Amygdala (tissue), 56 donors: Measurements from ENCODE around the gene SLC26A8.
"Not testable (repeated sequence)": the region's sequence is repeated elsewhere in the genome, so short reads cannot be mapped to it uniquely, and the experiment has no call there.

ENCODE experiments used
- DNase-seq, 56 donors: peaks; one replicate each; lab custom pipeline; 2025; lab: John Stamatoyannopoulos, UW

SLC26A8 gene

DNA sequence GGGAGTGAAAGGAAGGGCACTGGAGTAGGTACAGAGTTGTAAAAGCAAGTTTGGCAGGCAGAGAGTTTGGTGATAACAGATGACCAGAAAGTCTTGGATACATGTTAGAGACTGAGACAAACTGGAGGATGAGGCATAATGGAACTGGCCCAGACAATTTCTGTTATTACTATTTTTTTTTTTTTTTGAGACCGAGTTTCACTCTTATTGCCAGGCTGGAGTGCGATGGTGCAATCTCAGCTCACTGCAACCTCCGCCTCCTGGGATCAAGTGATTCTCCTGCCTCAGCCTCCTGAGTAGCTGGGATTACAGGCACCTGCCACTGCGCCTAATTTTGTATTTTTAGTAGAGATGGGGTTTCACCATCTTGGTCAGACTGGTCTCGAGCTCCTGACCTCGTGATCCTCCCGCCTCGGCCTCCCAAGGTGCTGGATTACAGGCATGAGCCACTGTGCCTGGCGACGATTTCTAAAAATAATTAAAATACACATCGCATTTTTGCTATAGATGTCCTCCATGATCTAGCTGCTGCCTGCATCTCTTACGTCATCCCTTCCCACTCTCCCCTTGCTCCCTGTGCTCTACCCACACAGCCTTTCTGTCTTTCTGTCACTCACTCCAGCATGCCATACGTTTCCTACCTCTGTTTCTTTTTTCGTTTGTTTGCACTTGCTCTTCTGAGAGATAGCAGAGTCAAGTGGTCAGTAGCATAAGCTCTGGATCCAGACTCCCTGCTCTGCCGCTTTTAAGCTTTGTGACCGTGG, 26.7 kb upstream of the SLC26A8 start:
- no peak for DNase-seq

DNA sequence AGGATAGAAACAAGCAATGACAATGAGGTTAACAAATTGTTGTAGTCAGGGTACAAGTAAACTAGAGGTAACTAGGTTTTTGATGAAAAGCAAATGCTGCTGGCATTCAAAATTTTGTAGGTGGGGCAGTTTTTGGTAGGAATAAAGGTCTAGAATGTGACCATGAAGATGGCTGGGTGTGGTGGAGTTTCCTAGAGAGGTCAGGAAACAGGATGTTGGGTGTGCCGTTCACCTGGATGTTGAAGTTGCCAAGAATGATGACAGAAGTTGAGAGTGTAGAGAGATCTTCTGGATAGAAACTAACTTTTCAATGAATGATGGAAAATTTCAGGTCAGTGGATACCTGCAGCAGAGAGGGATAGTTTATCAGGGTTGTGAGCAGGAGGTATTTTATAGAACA, 25.9 kb upstream of the SLC26A8 start:
- DNase-seq: no peak

DNA sequence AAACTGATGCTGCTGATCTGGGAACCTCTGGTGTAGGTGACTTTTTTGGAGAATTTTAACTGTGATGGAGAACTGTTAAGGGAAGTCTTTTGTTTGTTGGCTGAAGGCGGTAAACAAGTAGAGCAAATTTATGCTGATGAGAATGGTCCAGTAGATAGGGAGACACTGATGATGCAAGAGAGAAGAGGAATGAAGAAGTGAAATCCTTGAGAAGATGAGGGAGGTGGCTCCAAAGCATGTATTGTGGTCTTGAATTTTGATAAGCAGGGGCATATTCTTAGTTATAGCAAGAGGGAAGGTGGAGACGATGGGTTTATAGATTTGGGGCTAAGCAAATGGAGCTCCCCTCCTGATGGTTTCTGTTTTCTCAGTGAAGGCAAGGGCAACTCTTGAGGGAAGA, 25.1 kb upstream of the SLC26A8 start:
- no peak for DNase-seq

DNA sequence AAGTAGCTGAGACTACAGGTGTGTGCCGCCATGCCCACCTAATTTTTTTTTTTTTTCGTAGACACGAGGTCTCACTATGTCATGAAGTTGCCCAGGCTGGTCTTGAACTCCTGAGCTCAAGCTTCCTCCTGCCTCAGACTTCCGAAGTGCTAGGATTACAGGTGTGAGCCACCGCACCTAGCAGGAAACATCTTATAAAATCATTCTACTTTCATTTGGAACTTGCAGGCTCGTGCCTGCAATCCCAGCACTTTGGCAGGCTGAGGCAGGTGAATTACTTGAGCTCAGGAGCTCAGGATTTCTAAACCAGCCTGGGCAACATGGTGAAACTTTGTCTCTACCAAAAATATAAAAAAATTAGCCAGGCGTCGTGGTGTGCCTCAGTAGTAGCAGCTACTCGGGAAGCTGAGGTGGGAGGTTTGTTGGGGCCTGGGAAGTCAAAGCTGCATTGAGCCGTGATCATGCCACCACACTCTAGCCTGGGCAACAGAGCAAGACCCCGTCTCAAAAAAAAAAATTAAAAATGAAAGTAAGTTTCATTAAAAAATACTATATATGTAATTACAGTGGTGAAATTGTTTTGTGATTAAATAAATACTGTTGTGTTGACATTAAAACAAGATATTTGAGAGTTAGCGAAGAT, 18.3 kb upstream of the SLC26A8 start:
- no peak for DNase-seq

DNA sequence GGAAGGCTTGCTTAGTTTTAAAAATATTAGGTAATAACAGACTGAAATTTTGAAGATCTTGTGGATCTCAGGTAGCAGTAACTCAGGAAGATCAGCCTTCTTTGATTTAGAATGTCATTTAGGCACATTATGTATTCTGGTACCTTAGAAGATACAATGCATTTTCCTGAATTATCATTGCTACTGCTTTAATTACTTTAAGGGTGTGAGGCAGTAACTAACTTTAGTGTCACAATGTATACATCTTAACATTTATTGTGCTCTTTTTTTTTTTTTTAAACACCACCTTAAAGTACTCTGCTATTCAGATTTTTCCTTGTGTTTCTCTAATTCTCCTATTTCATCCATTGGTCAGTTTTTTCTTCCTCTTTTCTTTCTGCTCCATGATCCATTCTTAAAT, 16.5 kb upstream of the SLC26A8 start:
- DNase-seq: no peak

DNA sequence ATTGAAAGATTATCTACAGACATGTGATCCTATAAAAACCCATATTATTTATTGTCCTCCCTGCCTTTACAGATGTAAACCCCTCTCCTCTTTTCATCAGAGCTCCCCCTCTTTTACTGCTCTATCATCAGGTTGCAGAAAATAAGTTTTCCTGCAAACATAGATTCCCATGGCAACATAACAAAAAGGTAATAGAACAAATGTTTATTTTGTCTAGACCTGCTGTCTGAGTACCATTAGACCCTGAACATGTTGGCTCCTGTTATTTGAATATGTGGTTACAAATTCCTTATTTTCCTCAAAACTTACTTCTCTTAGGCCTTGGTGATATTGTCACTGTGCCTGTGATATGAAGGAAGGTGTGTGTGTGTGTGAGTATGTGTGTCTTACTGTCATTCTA, 14.7 kb upstream of the SLC26A8 start:
- DNase-seq: no peak

DNA sequence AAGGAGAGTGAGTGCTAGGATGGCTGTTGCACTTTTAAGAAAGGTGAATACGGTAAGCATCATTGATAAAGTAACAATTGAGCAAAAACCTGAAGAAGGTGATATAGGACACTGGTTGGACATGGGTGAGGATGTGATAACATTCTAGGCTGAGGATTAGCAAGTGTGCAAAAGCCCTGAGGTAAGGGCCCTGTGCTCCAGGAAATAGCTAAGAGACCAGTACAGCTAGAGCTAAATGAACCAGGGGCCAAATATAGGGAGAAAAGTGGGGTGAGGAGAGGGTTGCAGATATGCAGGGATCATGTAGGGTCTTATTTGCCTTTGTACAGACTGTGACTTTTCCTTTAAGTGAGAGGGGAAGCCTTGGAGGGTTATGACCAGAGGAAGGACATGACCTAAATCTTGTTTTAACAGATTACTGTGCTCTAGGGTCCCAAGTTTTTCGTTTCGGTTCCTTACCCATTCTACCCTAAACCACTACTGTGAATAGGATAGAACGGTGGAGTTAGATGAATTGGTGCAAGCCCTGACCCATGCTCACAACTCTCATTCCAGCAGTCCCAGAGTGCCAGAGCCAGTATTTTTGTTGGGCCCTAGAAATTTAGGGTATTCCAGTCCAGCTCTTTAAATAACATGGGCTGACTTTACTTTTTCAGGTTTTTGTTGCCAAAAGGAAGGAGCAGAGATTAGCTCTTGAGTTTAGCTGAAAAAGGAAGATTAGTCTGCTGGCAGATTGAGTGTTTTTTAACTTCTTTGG, 13.9 kb upstream of the SLC26A8 start:
- DNase-seq: no peak

DNA sequence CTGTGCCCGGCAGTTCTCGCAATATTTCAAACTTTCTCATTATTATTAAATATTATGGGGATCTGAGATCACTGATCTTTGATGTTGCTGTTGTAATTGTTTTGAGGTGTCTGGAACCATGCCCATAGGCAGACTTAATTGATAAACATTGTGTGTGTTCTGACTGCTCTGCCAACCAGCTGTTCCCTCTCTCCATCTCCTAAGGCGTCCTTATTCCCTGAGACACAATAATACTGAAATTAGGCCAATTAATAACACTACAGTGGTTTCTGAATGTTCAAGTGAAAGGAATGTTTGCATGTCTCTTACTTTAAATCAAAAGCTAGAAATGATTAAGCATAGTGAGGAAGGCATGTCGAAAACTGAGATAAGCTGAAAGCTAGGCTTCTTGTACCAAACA, 10.8 kb upstream of the SLC26A8 start:
- no peak for DNase-seq

DNA sequence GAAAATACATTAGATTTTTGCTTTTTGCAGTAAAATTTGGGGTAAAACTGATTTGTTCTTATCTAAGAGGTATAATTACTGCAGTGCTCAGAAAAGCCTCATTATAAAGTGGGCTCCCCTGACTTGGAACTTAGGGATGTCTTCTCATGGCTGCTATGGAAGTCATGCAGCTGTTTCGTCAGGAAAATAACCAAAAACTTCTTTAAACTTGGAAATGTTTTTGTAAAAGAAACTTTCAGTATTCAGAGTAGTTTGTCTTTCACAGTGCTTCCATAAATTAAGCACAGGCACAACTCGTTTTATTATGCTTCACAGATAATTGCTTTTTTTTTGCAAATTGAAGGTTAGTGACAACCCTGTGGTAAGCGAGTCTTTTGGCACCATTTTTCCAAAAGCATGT, 10.0 kb upstream of the SLC26A8 start:
- no peak for DNase-seq

DNA sequence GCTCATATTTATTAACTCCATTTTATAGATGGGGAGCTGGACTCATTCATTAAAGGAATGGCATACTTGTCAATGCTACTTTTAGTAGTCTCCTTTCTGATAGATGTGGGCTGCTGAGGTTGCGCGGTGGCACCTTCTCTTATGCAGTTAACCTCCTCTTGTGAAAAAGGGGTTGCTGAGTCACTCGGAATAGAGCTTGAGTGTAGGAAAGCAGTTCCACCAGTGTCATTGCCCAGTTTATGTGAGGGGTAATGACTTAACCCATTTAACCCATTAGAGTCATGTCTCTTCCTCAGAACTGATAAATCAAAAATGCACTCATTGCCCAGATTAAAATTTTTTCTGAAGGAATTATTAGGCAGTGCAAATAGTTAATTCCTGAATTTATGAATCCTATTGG, 9.5 kb upstream of the SLC26A8 start:
- DNase-seq: no peak

DNA sequence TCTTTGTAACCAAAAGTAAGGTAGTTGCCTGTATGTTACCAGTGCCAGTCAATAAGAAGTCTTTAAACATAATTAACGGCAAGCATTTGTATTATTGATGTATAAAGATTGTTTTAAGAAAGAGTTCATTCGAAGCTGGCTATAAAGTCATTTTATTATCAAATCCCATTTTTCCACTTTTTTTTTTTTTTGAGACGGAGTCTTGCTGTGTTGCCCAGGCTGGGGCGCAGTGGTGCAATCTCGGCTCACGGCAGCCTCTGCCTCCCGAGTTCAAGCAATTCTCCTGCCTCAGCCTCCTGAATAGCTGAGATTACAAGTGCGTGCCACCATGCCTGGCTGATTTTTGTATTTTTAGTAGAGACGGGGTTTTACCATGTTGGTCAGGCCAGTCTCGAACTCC, 8.7 kb upstream of the SLC26A8 start:
- not testable (repeated sequence) for DNase-seq

DNA sequence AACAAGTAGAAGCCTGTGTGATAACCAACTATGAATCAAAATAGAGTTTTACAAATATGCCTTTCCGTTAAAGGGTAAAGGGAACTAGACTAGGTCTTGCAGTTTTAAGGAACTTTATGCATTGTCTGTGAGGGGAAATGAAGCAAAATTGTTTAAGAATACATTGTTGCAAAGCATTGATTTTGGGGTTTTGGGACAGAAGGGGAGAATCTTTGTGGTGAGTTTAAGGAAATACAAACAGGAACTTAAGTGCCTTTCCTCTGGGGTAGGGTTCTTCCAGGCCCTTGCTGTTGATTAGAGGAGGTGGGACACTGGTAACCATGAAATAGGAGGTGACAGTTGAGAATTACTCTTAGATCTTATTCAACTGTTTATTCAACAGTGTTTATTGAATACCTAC, 7.8 kb upstream of the SLC26A8 start:
- no peak for DNase-seq

DNA sequence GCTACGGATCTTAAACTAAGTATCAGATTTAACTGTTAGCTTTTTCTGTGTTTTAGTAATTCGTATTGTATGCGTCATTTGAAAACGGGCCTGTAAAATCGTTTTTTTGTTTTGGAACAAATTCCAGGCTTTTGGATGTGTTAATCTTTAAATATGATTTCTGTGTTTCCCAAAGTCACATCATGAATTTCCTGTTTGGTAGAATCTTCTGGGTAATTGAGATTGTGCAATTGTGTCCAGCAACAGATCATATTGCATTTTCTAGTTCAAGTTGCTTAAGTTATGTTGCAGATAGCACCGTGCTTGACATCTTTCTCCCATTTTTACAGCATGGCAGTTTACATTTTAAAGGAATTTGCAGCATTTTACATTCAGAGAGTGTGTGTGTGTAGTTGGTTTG, 5.0 kb upstream of the SLC26A8 start:
- DNase-seq: no peak

DNA sequence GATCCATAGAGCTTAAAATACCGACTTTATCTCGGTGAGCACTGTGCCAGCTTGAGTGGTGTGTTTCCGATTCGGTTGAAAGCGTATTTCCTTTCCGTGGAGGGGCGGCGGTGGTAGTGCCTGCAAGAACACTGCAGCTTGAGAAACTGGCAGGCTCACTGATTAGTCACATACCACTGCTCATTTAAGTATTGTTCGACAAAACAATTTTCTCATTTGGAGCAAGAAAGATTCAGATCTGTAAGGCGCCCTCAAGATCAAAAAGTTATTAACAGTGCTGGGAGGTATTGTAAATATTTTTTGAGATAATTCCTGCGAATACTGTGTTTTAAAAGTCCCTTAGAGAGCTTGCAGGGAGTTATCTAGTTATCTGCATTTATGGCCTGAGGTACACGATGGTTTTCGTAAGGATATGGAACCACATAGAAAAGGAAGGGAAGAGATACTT, 4.5 kb upstream of the SLC26A8 start:
- peak in 35 of 56 donors; percentile 5 to 59 (median 23) for DNase-seq

DNA sequence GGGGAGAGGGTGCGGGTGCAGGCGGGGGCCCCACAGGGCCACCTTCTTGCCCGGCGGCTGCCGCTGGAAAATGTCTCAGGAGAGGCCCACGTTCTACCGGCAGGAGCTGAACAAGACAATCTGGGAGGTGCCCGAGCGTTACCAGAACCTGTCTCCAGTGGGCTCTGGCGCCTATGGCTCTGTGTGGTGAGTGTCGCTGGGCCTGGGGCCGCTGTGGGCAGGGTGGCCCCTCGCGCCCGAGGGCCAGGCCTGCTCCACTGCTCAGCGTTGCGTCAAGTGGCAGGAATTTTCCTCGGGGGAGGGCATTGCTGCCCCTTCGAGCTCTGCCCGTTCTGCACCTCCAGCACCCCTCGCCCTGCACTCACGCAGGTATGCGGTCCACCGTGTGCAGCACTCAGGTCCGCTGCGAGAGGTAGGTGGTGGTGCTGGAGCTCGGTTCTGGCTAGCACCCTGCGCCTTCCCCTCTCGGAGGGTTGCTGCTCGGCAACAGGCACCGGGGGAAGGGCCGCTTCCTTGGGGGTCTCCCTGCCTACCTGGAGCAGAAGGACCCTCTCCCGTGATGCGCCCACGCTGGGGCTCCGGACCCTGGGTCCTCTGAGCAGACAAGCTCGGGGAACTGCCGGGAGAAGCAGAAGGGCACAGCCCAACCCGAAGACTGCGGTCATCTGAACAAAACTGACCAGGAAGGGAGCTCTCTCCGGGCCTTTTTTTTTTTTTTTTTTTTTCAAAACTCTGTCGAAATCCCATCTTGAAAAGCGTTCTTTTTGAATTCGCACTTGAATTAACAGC, 3.8 kb upstream of the SLC26A8 start:
- peak in 27 of 56 donors; percentile 8 to 65 (median 44) for DNase-seq

DNA sequence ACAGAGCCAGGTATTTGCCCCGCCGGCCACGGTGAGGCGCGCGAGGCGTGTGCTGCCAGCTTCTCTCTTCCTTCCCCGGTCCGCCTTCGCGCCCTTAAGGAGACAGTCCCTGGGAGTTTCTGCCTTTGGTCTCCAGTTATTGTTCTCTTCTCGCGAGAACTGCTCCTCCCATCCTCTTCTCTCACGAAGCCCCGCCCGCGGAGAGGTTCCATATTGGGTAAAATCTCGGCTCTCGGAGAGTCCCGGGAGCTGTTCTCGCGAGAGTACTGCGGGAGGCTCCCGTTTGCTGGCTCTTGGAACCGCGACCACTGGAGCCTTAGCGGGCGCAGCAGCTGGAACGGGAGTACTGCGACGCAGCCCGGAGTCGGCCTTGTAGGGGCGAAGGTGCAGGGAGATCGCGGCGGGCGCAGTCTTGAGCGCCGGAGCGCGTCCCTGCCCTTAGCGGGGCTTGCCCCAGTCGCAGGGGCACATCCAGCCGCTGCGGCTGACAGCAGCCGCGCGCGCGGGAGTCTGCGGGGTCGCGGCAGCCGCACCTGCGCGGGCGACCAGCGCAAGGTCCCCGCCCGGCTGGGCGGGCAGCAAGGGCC, 3.2 kb upstream of the SLC26A8 start, which contains the start of gene MAPK14:
Gene MAPK14 (plus strand): TSS at position 308 of the 587 bp plus-strand sequence. CDS start 350 bp downstream, outside the sequence.
- DNase-seq: peak; percentile 47 to 99 (median 97)

DNA sequence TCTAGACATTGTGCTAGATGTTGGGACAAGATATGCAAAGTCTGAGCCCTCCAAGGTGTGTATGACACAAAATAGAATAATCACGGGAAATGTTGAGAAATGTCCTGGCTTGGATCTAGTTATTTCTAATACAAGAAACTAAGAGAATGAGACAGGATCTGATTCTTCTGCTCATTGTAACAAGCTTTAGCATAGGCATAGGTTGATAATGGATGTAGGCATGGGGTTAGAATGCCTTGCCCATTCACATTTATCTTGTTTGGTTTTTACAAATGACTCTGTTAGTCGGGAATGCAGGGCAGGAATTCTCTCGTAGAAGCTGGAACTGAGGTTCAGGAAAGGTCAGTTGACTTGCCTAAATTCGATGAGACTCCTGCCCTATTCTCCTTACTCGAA, 1.5 kb upstream of the SLC26A8 start:
- no peak for DNase-seq

DNA sequence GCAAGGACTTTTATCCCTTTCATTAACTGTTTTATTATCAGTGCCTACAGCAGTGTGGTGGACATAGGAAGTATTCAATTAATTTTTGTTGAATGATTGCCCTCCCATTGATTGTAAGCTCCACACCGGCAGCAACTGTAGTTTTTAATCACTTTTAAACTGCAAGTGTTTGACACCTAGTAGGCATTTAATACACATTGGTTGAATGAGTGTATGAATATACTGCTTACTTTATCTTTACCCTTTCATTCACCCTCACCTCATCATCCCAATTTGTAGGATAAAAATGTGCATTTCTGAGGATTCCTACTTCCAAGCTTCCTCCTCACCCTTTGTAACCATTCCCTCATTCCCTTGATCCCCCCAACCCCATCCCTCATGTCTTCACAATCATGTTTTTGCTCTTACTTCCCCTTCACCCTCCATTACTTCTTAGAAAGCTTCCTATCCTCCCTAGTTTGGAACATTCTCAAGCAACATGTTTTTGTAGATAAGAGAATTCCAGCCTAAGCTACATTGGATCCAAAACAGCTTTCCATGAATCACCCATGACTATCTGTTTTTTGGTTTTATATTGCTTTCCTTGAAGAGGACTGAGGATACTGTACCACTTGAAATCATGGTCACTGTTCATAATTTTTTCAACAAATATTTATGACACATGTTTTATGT, 955 bp upstream of the SLC26A8 start:
- DNase-seq: no peak

DNA sequence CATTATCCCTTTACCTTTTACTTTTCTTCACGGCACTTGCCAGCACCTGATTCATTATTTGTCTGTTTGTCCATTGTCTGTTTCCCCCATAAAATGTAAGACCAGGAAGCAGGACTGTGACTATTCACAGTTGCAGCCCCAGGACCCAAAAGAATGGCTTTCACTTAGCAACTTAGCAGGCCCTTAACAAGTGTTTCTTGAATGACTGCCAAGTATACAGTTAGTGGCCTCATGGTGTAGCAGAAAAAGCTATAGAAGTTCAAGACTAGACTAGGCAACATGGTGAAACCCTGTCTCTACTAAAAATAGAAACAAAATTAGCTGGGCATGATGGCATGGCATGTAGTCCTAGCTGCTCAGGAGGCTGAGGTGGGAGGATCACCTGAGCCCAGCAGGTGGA, 4.3 kb downstream of the SLC26A8 start:
- DNase-seq: no peak

DNA sequence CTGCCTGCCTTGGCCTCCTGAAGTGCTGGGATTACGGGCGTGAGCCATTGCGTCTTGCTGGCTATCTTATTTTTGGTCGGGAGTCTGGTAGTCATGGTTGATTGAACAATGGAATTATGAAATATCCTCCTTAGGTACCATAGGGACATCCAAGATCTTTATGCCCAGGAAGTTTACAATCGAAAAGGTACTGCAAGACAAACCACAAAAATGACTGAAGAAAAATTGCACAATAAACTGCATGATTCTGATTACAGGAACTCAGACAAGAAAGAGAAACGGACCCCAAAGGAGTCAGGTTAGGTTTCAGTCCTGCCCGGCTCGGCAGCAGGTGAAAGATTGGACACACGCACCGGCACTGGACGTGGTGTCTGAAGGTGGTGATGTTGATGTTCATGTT, 5.3 kb downstream of the SLC26A8 start:
- DNase-seq: no peak
